HL-60 (cell line): ENCODE results near the gene EPHX1.

ENCODE experiments used
- DNase-seq, 2 experiments: peaks; one replicate each; pipeline ENCODE4 v3.0.0-alpha.2; 2010 to 2020; ENCODE audit warnings: low read depth in 1 of 2, low spot score in 1 of 2
- H3K27ac ChIP-seq: fragments of 250-450 bp; sonication (Bioruptor Pico); replicated peaks from 2 replicates; pipeline ENCODE4 v1.5.1; 2020; ENCODE audit warnings: mild to moderate bottlenecking, moderate library complexity
- H3K27me3 ChIP-seq: fragments of 250-450 bp; sonication (Bioruptor Pico); 2 replicates; pipeline ENCODE4 v1.5.1; 2021; ENCODE audit warnings: mild to moderate bottlenecking, moderate library complexity; ENCODE audit not compliant: insufficient read depth, poor library complexity, severe bottlenecking
- H3K4me3 ChIP-seq: replicated peaks from 2 replicates; pipeline ENCODE4 v1.5.1; 2011; ENCODE audit warnings: mild to moderate bottlenecking, control low read depth, low read length; ENCODE audit not compliant: insufficient read depth
- CTCF ChIP-seq: IDR thresholded peaks from one replicate; pipeline ENCODE4 v1.5.1; 2011; ENCODE audit warnings: low read length, control low read depth, inconsistent platforms; ENCODE audit not compliant: insufficient read depth
- GABPA ChIP-seq: IDR thresholded peaks from 2 replicates; pipeline ENCODE4 v1.6.1; 2012; ENCODE audit warnings: low read depth
- POLR2AphosphoS5 ChIP-seq: IDR thresholded peaks from 2 replicates; pipeline ENCODE4 v1.6.1; 2012; ENCODE audit warnings: low read depth
- REST ChIP-seq: IDR thresholded peaks from 2 replicates; pipeline ENCODE4 v1.6.1; 2012; ENCODE audit warnings: low read depth; ENCODE audit not compliant: insufficient replicate concordance
- SPI1 ChIP-seq: IDR thresholded peaks from 2 replicates; pipeline ENCODE4 v1.6.1; 2012; ENCODE audit warnings: low read depth, mild to moderate bottlenecking, borderline replicate concordance

EPHX1 gene

GRCh38 chr1:225822655-225823403, 12.9 kb downstream of the EPHX1 start:
- TF ChIP-seq POLR2AphosphoS5 (no peak), GABPA (no peak), SPI1 (no peak), CTCF (no peak), REST (no peak)
- Histone ChIP-seq H3K4me3 (no peak overlapping the region), H3K27ac (no peak overlapping the region)

GRCh38 chr1:225823811-225824261, 13.9 kb downstream of the EPHX1 start:
- no peak overlapping the region for H3K4me3 ChIP-seq
- DNase-seq: no peak
- no peaks in the 10 kb centered on the region for H3K27me3 ChIP-seq
- TF ChIP-seq GABPA: no peak
- TF ChIP-seq SPI1: no peak
- TF ChIP-seq REST: no peak
- TF ChIP-seq CTCF: no peak
- TF ChIP-seq POLR2AphosphoS5: no peak
- no peak overlapping the region for H3K27ac ChIP-seq

More at GRCh38 chr1:225822655-225823403, 12.9 kb downstream of the EPHX1 start:
- H3K27me3 ChIP-seq: no peaks in the 10 kb centered on the region
- DNase-seq: no peak

- no peak for TF ChIP-seq CTCF
- TF ChIP-seq SPI1: no peak
- no peak for TF ChIP-seq GABPA
- no peak for TF ChIP-seq REST
- TF ChIP-seq POLR2AphosphoS5: no peak
- H3K27me3 ChIP-seq: no peaks in the 10 kb centered on the region
- no peak for DNase-seq
- H3K4me3 ChIP-seq: no peak overlapping the region
- H3K27ac ChIP-seq: no peak overlapping the region
Measured at GRCh38 chr1:225824533-225824941, 14.6 kb downstream of the EPHX1 start.
